AG09309 (cell line): ENCODE data around the gene EGFR.
A peak's percentile ranks its signal among the peaks of the same experiment; 100 is the strongest.

ENCODE experiments used
- DNase-seq: peaks from one replicate; pipeline ENCODE4 v3.0.0-alpha.2; 2010; ENCODE audit warnings: low read depth
- H3K4me3 ChIP-seq: 2 replicates; pipeline ENCODE4 v1.5.1; 2011; ENCODE audit warnings: mild to moderate bottlenecking, low read depth, low read length, moderate library complexity; ENCODE audit not compliant: control insufficient read depth
- CTCF ChIP-seq: IDR thresholded peaks from 2 replicates; pipeline ENCODE4 v1.5.1; 2011; ENCODE audit warnings: mild to moderate bottlenecking, low read depth, low read length, inconsistent platforms; ENCODE audit not compliant: insufficient read depth, control insufficient read depth; ENCODE audit errors: missing control alignments

Gene EGFR

GRCh38 chr7:54985426-54986330 is 33.1 kb upstream of the EGFR start:
- TF ChIP-seq CTCF, result no peak
- no peak overlapping the region for H3K4me3 ChIP-seq
- peak; percentile 59 for DNase-seq

- DNase-seq, result no peak
- no peak for TF ChIP-seq CTCF
- no peak overlapping the region for H3K4me3 ChIP-seq
Observed at GRCh38 chr7:54986716-54987115, 32.1 kb upstream of the EGFR start.

- TF ChIP-seq CTCF, result no peak
- H3K4me3 ChIP-seq, result no peak overlapping the region
- no peak for DNase-seq
Observed at GRCh38 chr7:54987772-54988171, 31.0 kb upstream of the EGFR start.

- no peak overlapping the region for H3K4me3 ChIP-seq
- TF ChIP-seq CTCF, result no peak
- no peak for DNase-seq
Observed at GRCh38 chr7:54988516-54988915, 30.3 kb upstream of the EGFR start.

GRCh38 chr7:54989453-54990225 is 29.2 kb upstream of the EGFR start:
- no peak for TF ChIP-seq CTCF
- H3K4me3 ChIP-seq, result no peak overlapping the region
- no peak for DNase-seq

GRCh38 chr7:54991341-54991740 is 27.5 kb upstream of the EGFR start:
- TF ChIP-seq CTCF, result no peak
- DNase-seq, result no peak
- no peak overlapping the region for H3K4me3 ChIP-seq
